HG03025 (cell line): ENCODE results near the gene CDH4.

ENCODE experiments used
- ATAC-seq: cut with Tn5 transposase; IDR thresholded peaks from one replicate; pipeline ENCODE4 v1.9.1; 2021; ENCODE audit warnings: mild to moderate bottlenecking, moderate library complexity; ENCODE audit not compliant: unreplicated experiment, low FRiP score

Gene CDH4

GRCh38 chr20:61733891-61734732 lies 482.1 kb downstream of the CDH4 start:
- ATAC-seq, result no peak

- no peak for ATAC-seq
These were observed 482.9 kb downstream of the CDH4 start for GRCh38 chr20:61734733-61735502.

GRCh38 chr20:61735503-61735785 lies 483.4 kb downstream of the CDH4 start:
- no peak for ATAC-seq

- ATAC-seq, result no peak
These were observed 484.1 kb downstream of the CDH4 start for GRCh38 chr20:61736001-61736635.

- ATAC-seq, result no peak
These were observed 484.8 kb downstream of the CDH4 start for GRCh38 chr20:61736751-61737310.

GRCh38 chr20:61737346-61737745 lies 485.3 kb downstream of the CDH4 start:
- ATAC-seq, result no peak

- ATAC-seq, result no peak
These were observed 485.9 kb downstream of the CDH4 start for GRCh38 chr20:61737812-61738443.

GRCh38 chr20:61738601-61739069 lies 486.6 kb downstream of the CDH4 start:
- ATAC-seq, result no peak

GRCh38 chr20:61739086-61739831 lies 487.2 kb downstream of the CDH4 start:
- ATAC-seq, result no peak

GRCh38 chr20:61739832-61740118 lies 487.7 kb downstream of the CDH4 start:
- ATAC-seq, result no peak

GRCh38 chr20:61742097-61742825 lies 490.2 kb downstream of the CDH4 start:
- no peak for ATAC-seq

GRCh38 chr20:61743606-61744005 lies 491.5 kb downstream of the CDH4 start:
- no peak for ATAC-seq

GRCh38 chr20:61744691-61745396 lies 492.8 kb downstream of the CDH4 start:
- no peak for ATAC-seq

- ATAC-seq, result no peak
These were observed 493.5 kb downstream of the CDH4 start for GRCh38 chr20:61745397-61746146.

GRCh38 chr20:61746147-61746646 lies 494.1 kb downstream of the CDH4 start:
- ATAC-seq, result no peak

GRCh38 chr20:61746781-61747180 lies 494.7 kb downstream of the CDH4 start:
- ATAC-seq, result no peak

- no peak for ATAC-seq
These were observed 496.3 kb downstream of the CDH4 start for GRCh38 chr20:61748376-61748775.
